Endodermal cell (in vitro differentiated cells): ENCODE measurements around the gene RPS6KA2. TPM values are rescaled to one million over a fixed set of nuclear protein-coding genes. Genes with fewer than 3 reads are reported as not detected.

ENCODE experiments used
- DNase-seq: peaks from one replicate; pipeline ENCODE4 v3.0.0-alpha.2; 2017
- H3K27ac ChIP-seq: 2 replicates; pipeline ENCODE4 v1.5.1; 2013; ENCODE audit warnings: mild to moderate bottlenecking, low read depth, low read length, moderate library complexity
- H3K27me3 ChIP-seq: 2 replicates; pipeline ENCODE4 v1.6.1; 2013; ENCODE audit warnings: mild to moderate bottlenecking, low read length, moderate library complexity; ENCODE audit not compliant: insufficient read depth, control insufficient read depth, poor library complexity, severe bottlenecking
- H3K36me3 ChIP-seq: 2 replicates; pipeline ENCODE4 v1.7.0; 2013; ENCODE audit warnings: mild to moderate bottlenecking, low read length, moderate library complexity; ENCODE audit not compliant: control insufficient read depth, insufficient read depth
- H3K4me1 ChIP-seq: one replicate; pipeline ENCODE4 v1.7.0; 2013; ENCODE audit warnings: low read length; ENCODE audit not compliant: control insufficient read depth, insufficient read depth
- H3K4me3 ChIP-seq: 2 replicates; pipeline ENCODE4 v1.5.1; 2013; ENCODE audit warnings: mild to moderate bottlenecking, low read length, moderate library complexity
- H3K9ac ChIP-seq: 2 replicates; pipeline ENCODE4 v1.6.1; 2013; ENCODE audit warnings: mild to moderate bottlenecking, low read length, moderate library complexity; ENCODE audit not compliant: poor library complexity, severe bottlenecking; ENCODE audit errors: extremely low read depth
- H3K9me3 ChIP-seq: 2 replicates; pipeline ENCODE4 v1.6.1; 2013; ENCODE audit warnings: mild to moderate bottlenecking, low read length, moderate library complexity; ENCODE audit not compliant: control insufficient read depth
- H3K27ac Mint-ChIP-seq: 2 replicates; pipeline ENCODE4 v1.8.0; 2020; ENCODE audit warnings: mixed read lengths
- H3K27me3 Mint-ChIP-seq: 2 replicates; pipeline ENCODE4 v1.8.0; 2021; ENCODE audit warnings: mild to moderate bottlenecking, mixed read lengths; ENCODE audit not compliant: insufficient read depth
- H3K36me3 Mint-ChIP-seq: 2 replicates; pipeline ENCODE4 v1.8.0; 2020; ENCODE audit warnings: low read depth, mixed read lengths
- H3K4me1 Mint-ChIP-seq: 2 replicates; pipeline ENCODE4 v1.8.0; 2020; ENCODE audit warnings: mixed read lengths
- H3K4me3 Mint-ChIP-seq: 2 replicates; pipeline ENCODE4 v1.8.0; 2020; ENCODE audit warnings: mild to moderate bottlenecking, moderate library complexity, mixed read lengths
- H3K9me3 Mint-ChIP-seq: 2 replicates; pipeline ENCODE4 v1.8.0; 2020; ENCODE audit warnings: mild to moderate bottlenecking, mixed read lengths
- CTCF ChIP-seq: fragments of 200-600 bp; sonication (generic); conservative IDR thresholded peaks from 2 replicates; pipeline ENCODE4 v1.5.0; 2021; ENCODE audit warnings: antibody characterized with exemption, mild to moderate bottlenecking
- WGBS, 2 experiments: methylation state at CpG; one replicate each; pipeline versions ENCODE4 v1.1.5 to v1.1.7; 2013; ENCODE audit warnings: missing lambda C conversion rate in 2 of 2, mixed read lengths in 1 of 2; ENCODE audit not compliant: insufficient coverage in 1 of 2, insufficient read length in 1 of 2; 5-methylcytosine and 5-hydroxymethylcytosine counted together
- total RNA-seq, 2 donors: library from RNA; stranded (reverse); fragmentation: NEBNext Ultra II Directional in 1 of 2; extraction: Animal tissue kit (Norgen Biotek cat#: 25700) in 1 of 2; gene quantifications; 2 replicates in 1 of 2; 3 replicates in 1 of 2; pipeline ENCODE4 v1.2.1, GENCODE V29; 2021

RPS6KA2 gene
- total RNA-seq, 2 donors from 2014 or later = 17.9 to 23.9 TPM

DNA sequence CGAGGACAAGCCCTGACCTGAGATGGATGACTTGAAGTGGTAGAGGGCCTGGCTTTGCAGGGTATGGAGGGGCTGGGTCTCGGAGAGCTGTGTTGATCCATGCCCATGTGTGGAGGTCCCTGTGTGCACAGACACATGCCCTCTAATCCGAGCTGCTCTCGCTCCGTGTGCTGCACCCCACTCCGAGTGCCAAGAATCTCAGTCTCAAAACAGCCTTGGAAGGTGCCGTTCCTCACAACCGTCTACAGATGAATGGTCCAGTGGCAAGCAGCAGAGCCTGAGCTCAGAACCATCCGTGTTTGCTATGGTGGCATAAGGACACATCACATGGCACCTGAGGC lies 133.0 kb downstream of the RPS6KA2 start:
- Mint-ChIP-seq H3K36me3 (peaks cover 22% of the 10 kb centered on the region), H3K9me3 (no peaks in the 10 kb centered on the region), H3K27me3 (no peaks in the 10 kb centered on the region), H3K4me3 (no peak overlapping the region), H3K4me1 (peaks cover 4% of the 10 kb centered on the region), H3K27ac (no peak overlapping the region)
- Histone ChIP-seq H3K4me3 (no peak overlapping the region), H3K27me3 (no peaks in the 10 kb centered on the region), H3K27ac (no peak overlapping the region), H3K9me3 (no peaks in the 10 kb centered on the region), H3K9ac (no peak overlapping the region), H3K4me1 (no peaks in the 10 kb centered on the region), H3K36me3 (no peaks in the 10 kb centered on the region)
- no peak for TF ChIP-seq CTCF
- WGBS, 2 experiments = 95 to 99% methylated on average over 8 to 9 of the region's 9 CpGs
- no peak for DNase-seq

- Histone ChIP-seq H3K4me3 (no peak overlapping the region), H3K36me3 (no peaks in the 10 kb centered on the region), H3K4me1 (no peaks in the 10 kb centered on the region), H3K27ac (no peak overlapping the region), H3K9me3 (no peaks in the 10 kb centered on the region), H3K9ac (no peak overlapping the region), H3K27me3 (no peaks in the 10 kb centered on the region)
- Mint-ChIP-seq H3K27ac (peak overlapping the region; percentile 26), H3K36me3 (peaks cover 17% of the 10 kb centered on the region), H3K4me3 (no peak overlapping the region), H3K27me3 (no peaks in the 10 kb centered on the region), H3K9me3 (no peaks in the 10 kb centered on the region), H3K4me1 (peaks cover 4% of the 10 kb centered on the region)
- no peak for DNase-seq
- TF ChIP-seq CTCF = no peak
- WGBS, 2 experiments = 94 to 97% methylated on average over 15 to 21 of the region's 21 CpGs
These were observed 133.5 kb downstream of the RPS6KA2 start for GRCh38 chr6:166493427-166494100.

DNA sequence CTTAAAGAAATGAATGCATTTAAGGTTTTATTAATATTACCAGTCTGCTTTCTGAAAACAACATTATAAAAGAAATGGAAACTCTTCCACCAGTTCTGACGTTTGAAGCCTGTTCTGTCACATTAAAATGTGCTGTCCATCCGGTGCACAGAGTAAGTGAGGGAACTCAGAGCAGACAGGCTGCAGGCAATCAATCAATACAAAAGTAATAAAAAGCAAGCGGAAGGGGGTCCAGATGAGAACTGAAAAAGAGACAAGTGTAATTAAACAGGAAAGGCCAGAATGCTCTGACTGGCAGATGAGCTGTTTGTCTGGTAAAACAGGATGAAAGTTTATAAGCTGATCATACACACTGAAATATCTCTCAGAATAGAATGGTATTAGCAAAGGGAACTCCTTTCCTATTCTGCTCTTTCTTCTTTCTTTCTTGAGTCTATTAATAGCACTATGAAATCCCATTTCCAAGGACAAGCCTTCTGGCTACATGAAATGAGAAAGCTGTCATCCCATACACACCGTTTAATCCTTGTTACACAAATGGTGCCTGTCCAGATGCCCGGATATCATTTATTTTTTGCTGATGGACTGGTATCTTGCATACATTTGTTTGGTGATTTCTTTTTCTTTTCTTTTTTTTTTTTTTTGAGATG lies 134.8 kb downstream of the RPS6KA2 start:
- Mint-ChIP-seq H3K27me3 (no peaks in the 10 kb centered on the region), H3K9me3 (no peaks in the 10 kb centered on the region), H3K27ac (no peak overlapping the region), H3K4me3 (no peak overlapping the region), H3K4me1 (peaks cover 4% of the 10 kb centered on the region), H3K36me3 (peaks cover 21% of the 10 kb centered on the region)
- H3K9me3 ChIP-seq = peaks cover under 1% of the 10 kb centered on the region
- H3K27me3 ChIP-seq = no peaks in the 10 kb centered on the region
- no peak for DNase-seq
- H3K36me3 ChIP-seq = peaks cover 2% of the 10 kb centered on the region
- no peaks in the 10 kb centered on the region for H3K4me1 ChIP-seq
- H3K27ac ChIP-seq = peak overlapping the region; percentile 62
- WGBS, 2 experiments = 81 to 97% methylated on average over 2 to 5 of the region's 5 CpGs
- no peak for TF ChIP-seq CTCF
- H3K4me3 ChIP-seq = no peak overlapping the region
- no peak overlapping the region for H3K9ac ChIP-seq
